ENCODE measurements around the gene EPB41L2. TPM values are rescaled to one million over a fixed set of nuclear protein-coding genes. Genes with fewer than 3 reads are reported as not detected.
"Not testable (repeated sequence)": the region's sequence is repeated elsewhere in the genome, so short reads cannot be mapped to it uniquely, and the experiment has no call there.

The EPB41L2 gene
- total RNA-seq, 1 donor from 2014 or later = 16.5 TPM

DNA sequence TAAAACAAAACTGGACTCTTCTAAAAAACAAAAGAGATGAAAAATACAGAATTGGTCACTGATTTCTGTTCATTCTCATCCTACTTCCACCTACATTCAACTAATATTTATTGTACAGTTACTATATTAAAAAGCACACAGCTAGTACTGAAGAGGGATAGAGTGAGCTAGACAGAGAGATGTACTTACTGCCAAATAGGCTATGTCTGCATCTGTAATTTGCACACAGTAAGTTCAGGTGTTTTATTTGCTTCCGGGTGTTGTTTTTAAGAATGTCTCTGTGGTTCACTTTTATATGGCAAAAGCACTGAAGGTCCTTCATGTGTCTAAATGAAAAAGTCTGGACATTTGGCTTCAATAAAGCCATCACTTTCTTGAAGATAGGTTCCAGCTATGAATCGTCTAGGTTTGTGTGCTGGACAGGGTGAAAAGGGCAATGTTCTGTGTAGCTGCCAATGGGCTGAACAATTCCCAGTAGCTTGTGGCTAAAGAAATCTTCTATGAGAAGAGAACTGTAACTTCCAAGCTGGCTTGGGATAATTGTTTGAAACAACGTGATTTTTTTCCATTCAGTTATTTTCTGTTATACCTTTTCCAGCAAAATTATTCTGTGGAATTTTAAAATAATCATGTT lies 47.3 kb downstream of the EPB41L2 start:
- Mint-ChIP-seq H3K27ac (no peak overlapping the region), H3K27me3 (no peaks in the 10 kb centered on the region), H3K4me3 (no peak overlapping the region), H3K4me1 (no peaks in the 10 kb centered on the region), H3K9me3 (peaks cover 3% of the 10 kb centered on the region), H3K36me3 (ENCODE audit: low read depth) (no peaks in the 10 kb centered on the region)
- intact Hi-C loops (cut with micrococcal nuclease) = no loop called here
- no peak for DNase-seq

- no peak overlapping the region for H3K27ac Mint-ChIP-seq
- no peaks in the 10 kb centered on the region for H3K36me3 Mint-ChIP-seq (ENCODE audit: low read depth)
- peaks cover 3% of the 10 kb centered on the region for H3K9me3 Mint-ChIP-seq
- no peaks in the 10 kb centered on the region for H3K27me3 Mint-ChIP-seq
- H3K4me1 Mint-ChIP-seq = no peaks in the 10 kb centered on the region
- no peak overlapping the region for H3K4me3 Mint-ChIP-seq
- intact Hi-C loops (cut with micrococcal nuclease) = no loop called here
- no peak for DNase-seq
Observed at GRCh38 chr6:131015025-131015591, 47.9 kb downstream of the EPB41L2 start.

GRCh38 chr6:131014080-131014776 lies 48.8 kb downstream of the EPB41L2 start:
- H3K27me3 Mint-ChIP-seq = no peaks in the 10 kb centered on the region
- no peak overlapping the region for H3K27ac Mint-ChIP-seq
- intact Hi-C loops (cut with micrococcal nuclease) = no loop called here

GRCh38 chr6:131013495-131013894 lies 49.5 kb downstream of the EPB41L2 start:
- DNase-seq = no peak
- Mint-ChIP-seq H3K36me3 (ENCODE audit: low read depth) (no peaks in the 10 kb centered on the region), H3K9me3 (peaks cover 13% of the 10 kb centered on the region), H3K27ac (no peak overlapping the region), H3K27me3 (no peaks in the 10 kb centered on the region), H3K4me3 (no peak overlapping the region), H3K4me1 (no peaks in the 10 kb centered on the region)
- intact Hi-C loops (cut with micrococcal nuclease) = no loop called here

More at GRCh38 chr6:131014080-131014776, 48.8 kb downstream of the EPB41L2 start:
- no peaks in the 10 kb centered on the region for H3K36me3 Mint-ChIP-seq (ENCODE audit: low read depth)
- no peak overlapping the region for H3K4me3 Mint-ChIP-seq
- DNase-seq = no peak
- H3K9me3 Mint-ChIP-seq = peaks cover 11% of the 10 kb centered on the region
- H3K4me1 Mint-ChIP-seq = no peaks in the 10 kb centered on the region

DNA sequence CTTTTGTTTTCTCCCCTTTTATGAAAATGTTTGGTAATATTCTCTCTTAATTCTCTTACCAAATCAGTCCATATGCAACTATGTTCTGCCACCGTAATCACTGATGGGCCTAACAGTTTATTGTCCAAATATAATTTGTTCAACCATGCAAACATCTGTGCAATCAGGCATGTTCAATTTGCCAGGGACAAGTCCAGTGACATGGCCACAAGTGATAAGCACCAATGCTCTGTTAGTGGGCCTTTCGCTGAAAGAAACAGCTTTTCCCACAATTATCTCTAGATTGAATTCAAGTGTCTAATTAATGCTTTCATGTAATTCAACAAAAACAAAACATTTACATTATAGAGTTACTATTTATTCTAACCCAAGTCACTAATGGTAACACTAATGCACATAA lies 53.3 kb downstream of the EPB41L2 start:
- Mint-ChIP-seq H3K9me3 (peaks cover 26% of the 10 kb centered on the region), H3K4me3 (no peak overlapping the region), H3K27ac (no peak overlapping the region), H3K27me3 (no peaks in the 10 kb centered on the region), H3K36me3 (ENCODE audit: low read depth) (no peaks in the 10 kb centered on the region), H3K4me1 (no peaks in the 10 kb centered on the region)
- DNase-seq = no peak
- intact Hi-C loops (cut with micrococcal nuclease) = no loop called here

- intact Hi-C loops (cut with micrococcal nuclease); H3K4me3 Mint-ChIP-seq; DNase-seq; H3K4me1 Mint-ChIP-seq; H3K27ac Mint-ChIP-seq; H3K36me3 Mint-ChIP-seq (ENCODE audit: low read depth); H3K27me3 Mint-ChIP-seq: not testable (repeated sequence)
- H3K9me3 Mint-ChIP-seq = peaks cover 26% of the 10 kb centered on the region
Observed at GRCh38 chr6:131008965-131009364, 54.1 kb downstream of the EPB41L2 start.

DNA sequence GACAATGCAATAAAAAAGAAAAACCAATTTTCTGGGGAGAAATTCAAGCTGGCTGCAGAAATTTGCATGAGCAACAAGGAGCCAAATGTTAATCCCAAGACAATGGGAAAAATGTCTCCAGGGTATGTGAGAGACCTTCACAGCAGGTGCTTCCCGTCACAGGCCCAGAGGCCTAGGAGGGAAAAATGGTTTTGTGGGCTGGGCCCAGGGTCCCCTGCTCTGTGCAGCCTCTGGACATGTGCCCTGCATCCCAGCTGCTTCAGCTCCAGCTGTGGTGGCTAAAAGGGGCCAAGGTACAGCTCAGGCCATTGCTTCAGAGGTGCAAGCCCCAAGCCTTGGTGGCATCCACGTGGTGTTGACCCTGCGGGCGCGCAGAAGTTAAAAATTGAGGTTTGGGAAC lies 55.1 kb downstream of the EPB41L2 start:
- H3K4me1 Mint-ChIP-seq; H3K27me3 Mint-ChIP-seq; intact Hi-C loops (cut with micrococcal nuclease): not testable (repeated sequence)

DNA sequence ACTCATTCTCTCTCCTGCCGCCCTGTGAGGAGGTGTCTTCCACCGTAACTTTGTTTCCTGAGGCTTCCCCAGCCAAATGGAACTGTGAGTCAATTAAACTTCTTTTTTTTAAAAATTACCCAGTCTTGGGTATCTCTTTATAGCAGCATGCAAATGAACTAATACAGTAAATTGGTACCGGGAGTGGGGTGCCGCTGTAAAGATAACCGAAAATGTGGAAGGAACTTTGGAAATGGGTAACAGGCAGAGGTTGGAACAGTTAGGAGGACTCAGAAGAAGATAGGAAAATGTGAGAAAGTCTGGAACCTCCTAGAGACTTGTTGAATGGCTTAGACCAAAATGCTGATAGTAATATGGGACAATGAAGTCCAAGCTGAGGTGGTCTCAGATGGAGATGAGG lies 55.8 kb downstream of the EPB41L2 start:
- Mint-ChIP-seq H3K9me3 (peaks cover 26% of the 10 kb centered on the region), H3K4me1 (no peaks in the 10 kb centered on the region), H3K27me3 (no peaks in the 10 kb centered on the region), H3K27ac (no peak overlapping the region), H3K4me3 (no peak overlapping the region), H3K36me3 (ENCODE audit: low read depth) (no peaks in the 10 kb centered on the region)
- no peak for DNase-seq
- intact Hi-C loops (cut with micrococcal nuclease) = no loop called here

More for the DNA sequence above, 55.1 kb downstream of the EPB41L2 start:
- not testable (repeated sequence) for H3K27ac Mint-ChIP-seq; DNase-seq; H3K36me3 Mint-ChIP-seq (ENCODE audit: low read depth); H3K4me3 Mint-ChIP-seq
- H3K9me3 Mint-ChIP-seq = peaks cover 26% of the 10 kb centered on the region

DNA sequence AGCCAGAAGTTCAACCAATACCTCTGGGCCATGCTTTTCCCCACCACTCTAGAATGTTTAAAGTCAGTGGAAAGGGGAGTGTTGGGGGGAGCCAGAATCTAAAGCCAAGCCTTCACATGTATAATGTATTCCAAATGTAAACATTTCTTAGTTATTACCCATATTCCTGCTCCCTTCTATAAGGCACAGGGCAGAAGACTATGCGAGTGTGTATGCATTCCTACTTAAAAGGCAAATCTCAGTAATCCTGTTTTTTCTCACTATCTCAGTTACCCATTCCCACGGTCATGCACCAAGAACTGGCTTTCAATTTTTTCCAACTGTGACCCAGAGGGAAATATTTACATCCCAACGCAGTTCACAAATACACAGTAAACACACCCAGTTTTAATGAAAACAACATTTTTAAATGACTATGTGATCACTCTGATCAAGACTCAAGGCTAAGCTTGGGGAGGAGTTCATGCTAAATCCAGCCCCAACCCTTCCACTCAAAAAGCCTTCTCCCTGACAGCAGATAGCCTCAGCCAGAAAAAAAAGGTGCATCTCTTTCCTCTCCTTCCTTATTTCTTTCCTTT lies 57.5 kb downstream of the EPB41L2 start:
- no peak overlapping the region for H3K4me3 Mint-ChIP-seq
- no peak overlapping the region for H3K27ac Mint-ChIP-seq
- H3K4me1 Mint-ChIP-seq = no peaks in the 10 kb centered on the region
- DNase-seq = no peak
- no peaks in the 10 kb centered on the region for H3K36me3 Mint-ChIP-seq (ENCODE audit: low read depth)
- peaks cover 23% of the 10 kb centered on the region for H3K9me3 Mint-ChIP-seq
- intact Hi-C loops (cut with micrococcal nuclease) = no loop called here
- H3K27me3 Mint-ChIP-seq = no peaks in the 10 kb centered on the region

DNA sequence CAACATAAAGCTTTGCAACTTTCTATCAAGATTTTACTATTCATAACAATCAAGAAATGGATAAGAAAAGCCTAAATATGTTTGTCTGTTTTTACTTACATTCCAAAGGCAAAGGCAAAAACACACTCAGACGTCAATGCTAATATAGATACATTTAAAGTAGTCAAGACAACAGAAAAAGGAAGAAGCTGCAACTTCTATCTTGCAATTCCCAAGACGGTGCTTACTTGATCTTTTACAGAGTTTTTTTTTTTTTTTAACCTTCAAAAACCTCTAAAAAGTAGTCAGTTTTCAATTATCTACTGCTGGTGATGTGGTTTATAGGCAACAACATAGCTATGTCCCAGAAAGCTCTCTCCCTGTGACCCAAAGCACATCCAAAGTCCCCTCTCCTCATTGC lies 58.1 kb downstream of the EPB41L2 start:
- H3K27ac Mint-ChIP-seq = no peak overlapping the region
- no peak for DNase-seq

GRCh38 chr6:131004387-131004755 lies 58.7 kb downstream of the EPB41L2 start:
- Mint-ChIP-seq H3K27me3 (no peaks in the 10 kb centered on the region), H3K36me3 (ENCODE audit: low read depth) (no peaks in the 10 kb centered on the region)
- intact Hi-C loops (cut with micrococcal nuclease) = no loop called here

More for the DNA sequence above, 58.1 kb downstream of the EPB41L2 start:
- Mint-ChIP-seq H3K4me1 (no peaks in the 10 kb centered on the region), H3K9me3 (peaks cover 22% of the 10 kb centered on the region), H3K4me3 (no peak overlapping the region), H3K36me3 (ENCODE audit: low read depth) (no peaks in the 10 kb centered on the region), H3K27me3 (no peaks in the 10 kb centered on the region)
- intact Hi-C loops (cut with micrococcal nuclease) = no loop called here

GRCh38 chr6:131003488-131004386 lies 59.3 kb downstream of the EPB41L2 start:
- intact Hi-C loops (cut with micrococcal nuclease) = no loop called here
- H3K9me3 Mint-ChIP-seq = peaks cover 13% of the 10 kb centered on the region
- DNase-seq = no peak
- H3K4me3 Mint-ChIP-seq = no peak overlapping the region
- H3K4me1 Mint-ChIP-seq = no peaks in the 10 kb centered on the region
- no peak overlapping the region for H3K27ac Mint-ChIP-seq
- H3K27me3 Mint-ChIP-seq = no peaks in the 10 kb centered on the region
- no peaks in the 10 kb centered on the region for H3K36me3 Mint-ChIP-seq (ENCODE audit: low read depth)

More at GRCh38 chr6:131004387-131004755, 58.7 kb downstream of the EPB41L2 start:
- Mint-ChIP-seq H3K4me3 (no peak overlapping the region), H3K27ac (no peak overlapping the region), H3K9me3 (peaks cover 16% of the 10 kb centered on the region), H3K4me1 (no peaks in the 10 kb centered on the region)
- no peak for DNase-seq

DNA sequence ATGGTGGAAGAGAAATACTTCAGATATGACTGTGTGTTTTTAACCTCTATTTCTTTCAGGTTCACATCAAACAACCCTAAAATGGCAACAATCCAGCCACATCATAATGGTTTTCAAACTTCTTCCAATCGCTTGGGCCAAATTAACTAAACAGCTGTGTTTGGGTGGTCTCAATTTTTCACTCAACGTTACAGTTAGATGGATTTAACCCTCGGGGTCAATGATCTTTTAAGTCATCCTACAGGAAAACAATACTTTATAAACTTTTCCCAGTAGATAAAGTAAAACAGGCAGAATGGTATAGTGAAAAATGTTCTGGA lies 60.4 kb downstream of the EPB41L2 start:
- intact Hi-C loops (cut with micrococcal nuclease) = no loop called here
- H3K27ac Mint-ChIP-seq = no peak overlapping the region
- DNase-seq = no peak
- no peaks in the 10 kb centered on the region for H3K36me3 Mint-ChIP-seq (ENCODE audit: low read depth)
- no peaks in the 10 kb centered on the region for H3K27me3 Mint-ChIP-seq
- H3K4me3 Mint-ChIP-seq = no peak overlapping the region
- peaks cover 11% of the 10 kb centered on the region for H3K9me3 Mint-ChIP-seq
- no peaks in the 10 kb centered on the region for H3K4me1 Mint-ChIP-seq

Measured in activated CD4-positive, alpha-beta T cell treated with anti-CD3 and anti-CD28 coated beads, Interleukin-2, amount 10 ng/mL, durations not matched to agents 24 days and 14 days (primary cell).